ENCODE results near the gene KEAP1. TPM values are rescaled to one million over a fixed set of nuclear protein-coding genes. Genes with fewer than 3 reads are reported as not detected.

The KEAP1 gene
- total RNA-seq, 2 donors from 2014 or later, result 53.3 to 59.5 TPM

DNA sequence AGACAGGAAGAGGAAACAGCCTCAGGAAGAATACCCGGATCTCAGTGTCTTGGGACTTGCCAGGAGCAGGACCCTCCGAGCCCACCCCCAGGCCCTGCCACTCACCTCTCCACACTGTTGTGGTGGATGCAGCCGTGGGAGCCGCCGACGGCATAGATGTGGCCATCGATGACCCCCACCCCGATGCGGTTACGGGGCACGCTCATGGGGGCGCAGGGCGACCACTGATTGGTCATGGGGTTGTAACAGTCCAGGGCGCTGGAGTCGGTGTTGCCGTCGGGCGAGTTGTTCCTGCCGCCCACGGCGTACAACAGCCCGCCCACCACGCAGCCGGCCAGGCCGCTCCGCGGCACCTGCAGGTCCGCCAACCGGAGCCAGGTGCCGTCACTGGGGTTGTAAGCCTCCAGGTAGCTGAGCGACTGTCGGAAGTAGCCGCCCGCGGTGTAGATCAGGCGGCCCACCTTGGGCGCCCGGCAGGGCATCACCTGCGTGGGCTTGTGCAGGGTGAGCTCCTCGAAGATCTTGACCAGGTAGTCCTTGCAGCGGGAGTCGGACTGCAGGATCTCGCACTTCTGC is 11.6 kb downstream of the KEAP1 start:
- 97 to 98% methylated on average over 23 to 43 of the region's 43 CpGs for WGBS, 2 experiments (ENCODE audit: insufficient coverage in 1 of 2, insufficient read length in 1 of 2)
- Mint-ChIP-seq H3K4me3 (no peak overlapping the region), H3K9me3 (no peaks in the 10 kb centered on the region), H3K4me1 (no peaks in the 10 kb centered on the region), H3K27me3 (ENCODE audit: insufficient read depth) (no peaks in the 10 kb centered on the region), H3K27ac (no peak overlapping the region), H3K36me3 (ENCODE audit: low read depth) (peaks cover 59% of the 10 kb centered on the region)
- TF ChIP-seq, protein P1, sequence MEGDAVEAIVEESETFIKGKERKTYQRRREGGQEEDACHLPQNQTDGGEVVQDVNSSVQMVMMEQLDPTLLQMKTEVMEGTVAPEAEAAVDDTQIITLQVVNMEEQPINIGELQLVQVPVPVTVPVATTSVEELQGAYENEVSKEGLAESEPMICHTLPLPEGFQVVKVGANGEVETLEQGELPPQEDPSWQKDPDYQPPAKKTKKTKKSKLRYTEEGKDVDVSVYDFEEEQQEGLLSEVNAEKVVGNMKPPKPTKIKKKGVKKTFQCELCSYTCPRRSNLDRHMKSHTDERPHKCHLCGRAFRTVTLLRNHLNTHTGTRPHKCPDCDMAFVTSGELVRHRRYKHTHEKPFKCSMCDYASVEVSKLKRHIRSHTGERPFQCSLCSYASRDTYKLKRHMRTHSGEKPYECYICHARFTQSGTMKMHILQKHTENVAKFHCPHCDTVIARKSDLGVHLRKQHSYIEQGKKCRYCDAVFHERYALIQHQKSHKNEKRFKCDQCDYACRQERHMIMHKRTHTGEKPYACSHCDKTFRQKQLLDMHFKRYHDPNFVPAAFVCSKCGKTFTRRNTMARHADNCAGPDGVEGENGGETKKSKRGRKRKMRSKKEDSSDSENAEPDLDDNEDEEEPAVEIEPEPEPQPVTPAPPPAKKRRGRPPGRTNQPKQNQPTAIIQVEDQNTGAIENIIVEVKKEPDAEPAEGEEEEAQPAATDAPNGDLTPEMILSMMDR (conservative IDR thresholded peaks at IDR 0.05), result no peak
- Histone ChIP-seq H3K36me3 (ENCODE audit: control insufficient read depth, insufficient read depth, low read length) (peaks cover 52% of the 10 kb centered on the region), H3K27ac (ENCODE audit: low read depth, low read length) (no peak overlapping the region), H3K9ac (ENCODE audit: extremely low read depth, low read length, poor library complexity, severe bottlenecking) (no peak overlapping the region), H3K27me3 (ENCODE audit: control insufficient read depth, insufficient read depth, low read length, poor library complexity, severe bottlenecking) (no peaks in the 10 kb centered on the region), H3K4me1 (ENCODE audit: control insufficient read depth, insufficient read depth, low read length) (no peaks in the 10 kb centered on the region), H3K4me3 (ENCODE audit: low read length) (no peak overlapping the region), H3K9me3 (ENCODE audit: control insufficient read depth, low read length) (no peaks in the 10 kb centered on the region)
- DNase-seq, result no peak

DNA sequence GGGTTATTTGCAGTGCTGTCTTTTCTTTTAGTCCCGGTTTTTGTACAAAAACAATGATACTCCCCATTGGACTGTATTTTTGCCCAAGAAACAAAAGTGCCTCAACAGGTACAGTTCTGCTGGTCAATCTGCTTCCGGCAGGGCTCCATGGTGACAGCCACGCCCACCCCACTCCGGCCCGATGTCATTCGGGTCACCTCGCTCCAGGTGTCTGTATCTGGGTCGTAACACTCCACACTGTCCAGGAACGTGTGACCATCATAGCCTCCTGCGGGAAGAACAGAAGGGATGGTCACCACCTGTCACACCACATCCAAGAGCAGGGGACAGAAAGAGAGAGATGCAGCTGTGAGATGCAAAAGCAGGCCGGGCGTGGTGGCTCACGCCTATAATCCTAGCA is 16.6 kb downstream of the KEAP1 start:
- TF ChIP-seq, protein P1 (conservative IDR thresholded peaks at IDR 0.05), result no peak
- WGBS, 2 experiments (ENCODE audit: insufficient coverage in 1 of 2, insufficient read length in 1 of 2), result 95 to 98% methylated on average over 10 to 13 of the region's 13 CpGs
- H3K9ac ChIP-seq (ENCODE audit: extremely low read depth, low read length, poor library complexity, severe bottlenecking), result no peak overlapping the region
- no peak overlapping the region for H3K4me3 ChIP-seq (ENCODE audit: low read length)
- Mint-ChIP-seq H3K4me3 (no peak overlapping the region), H3K27me3 (ENCODE audit: insufficient read depth) (no peaks in the 10 kb centered on the region), H3K27ac (no peak overlapping the region), H3K4me1 (no peaks in the 10 kb centered on the region), H3K9me3 (no peaks in the 10 kb centered on the region), H3K36me3 (ENCODE audit: low read depth) (peaks cover 45% of the 10 kb centered on the region)
- no peaks in the 10 kb centered on the region for H3K9me3 ChIP-seq (ENCODE audit: control insufficient read depth, low read length)
- no peaks in the 10 kb centered on the region for H3K27me3 ChIP-seq (ENCODE audit: control insufficient read depth, insufficient read depth, low read length, poor library complexity, severe bottlenecking)
- DNase-seq, result no peak
- no peak overlapping the region for H3K27ac ChIP-seq (ENCODE audit: low read depth, low read length)
- H3K4me1 ChIP-seq (ENCODE audit: control insufficient read depth, insufficient read depth, low read length), result no peaks in the 10 kb centered on the region
- peaks cover 39% of the 10 kb centered on the region for H3K36me3 ChIP-seq (ENCODE audit: control insufficient read depth, insufficient read depth, low read length)

DNA sequence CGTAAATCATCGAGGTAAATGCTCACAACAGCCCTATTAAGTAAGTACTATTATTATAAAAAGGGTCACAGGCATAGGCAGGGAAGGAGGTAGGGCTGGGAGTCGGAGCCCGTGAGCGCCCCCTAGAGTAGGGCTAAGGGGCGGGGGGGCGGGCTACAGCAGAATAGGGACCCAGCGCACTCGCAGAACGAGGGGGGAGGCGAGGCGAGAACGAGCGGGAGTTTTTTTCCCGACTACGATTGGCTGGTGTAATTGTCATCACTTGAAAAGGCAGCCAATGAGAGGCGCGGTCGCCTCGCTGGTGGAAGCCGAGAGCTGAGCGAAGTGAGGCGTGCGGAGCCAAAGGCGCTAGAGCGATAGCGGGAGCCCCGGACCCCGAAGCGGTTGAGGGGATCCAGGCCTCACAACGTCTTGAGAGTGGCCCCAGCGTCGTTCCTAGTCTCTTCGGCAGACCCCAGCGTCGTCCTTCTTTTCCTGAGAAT is 24.2 kb downstream of the KEAP1 start:
- Mint-ChIP-seq H3K4me3 (no peak overlapping the region), H3K27ac (no peak overlapping the region), H3K36me3 (ENCODE audit: low read depth) (no peaks in the 10 kb centered on the region), H3K9me3 (no peaks in the 10 kb centered on the region), H3K4me1 (no peaks in the 10 kb centered on the region), H3K27me3 (ENCODE audit: insufficient read depth) (peaks cover 23% of the 10 kb centered on the region)
- no peak overlapping the region for H3K27ac ChIP-seq (ENCODE audit: low read depth, low read length)
- 10 to 13% methylated on average over 21 to 36 of the region's 36 CpGs for WGBS, 2 experiments (ENCODE audit: insufficient coverage in 1 of 2, insufficient read length in 1 of 2)
- H3K9ac ChIP-seq (ENCODE audit: extremely low read depth, low read length, poor library complexity, severe bottlenecking), result no peak overlapping the region
- no peaks in the 10 kb centered on the region for H3K9me3 ChIP-seq (ENCODE audit: control insufficient read depth, low read length)
- H3K4me3 ChIP-seq (ENCODE audit: low read length), result no peak overlapping the region
- DNase-seq, result peak; percentile 98
- TF ChIP-seq, protein P1 (conservative IDR thresholded peaks at IDR 0.05), result peak; percentile 89
- peaks cover 7% of the 10 kb centered on the region for H3K27me3 ChIP-seq (ENCODE audit: control insufficient read depth, insufficient read depth, low read length, poor library complexity, severe bottlenecking)
- no peaks in the 10 kb centered on the region for H3K4me1 ChIP-seq (ENCODE audit: control insufficient read depth, insufficient read depth, low read length)
- no peaks in the 10 kb centered on the region for H3K36me3 ChIP-seq (ENCODE audit: control insufficient read depth, insufficient read depth, low read length)

All from endodermal cell (in vitro differentiated cells).